Astrocyte of the spinal cord (primary cell): ENCODE data around the gene KLF16.
"Not testable (repeated sequence)": the region's sequence is repeated elsewhere in the genome, so short reads cannot be mapped to it uniquely, and the experiment has no call there.

Source experiments
- DNase-seq: peaks from one replicate; pipeline ENCODE4 v3.0.0; 2011; ENCODE audit warnings: low read depth, low spot score
- H3K4me3 ChIP-seq: 2 replicates; pipeline ENCODE4 v1.5.1; 2011; ENCODE audit warnings: low read depth, mild to moderate bottlenecking, low read length, moderate library complexity
- CTCF ChIP-seq: IDR thresholded peaks from 2 replicates; pipeline ENCODE4 v1.5.1; 2012; ENCODE audit warnings: low read depth, mild to moderate bottlenecking, low read length, inconsistent platforms
- in situ Hi-C: cut with HindIII; loops from 2 replicates; pipeline ENCODE4 v1.10.0; 2017; ENCODE audit warnings: low sequenced_read_pairs

Gene KLF16

DNA sequence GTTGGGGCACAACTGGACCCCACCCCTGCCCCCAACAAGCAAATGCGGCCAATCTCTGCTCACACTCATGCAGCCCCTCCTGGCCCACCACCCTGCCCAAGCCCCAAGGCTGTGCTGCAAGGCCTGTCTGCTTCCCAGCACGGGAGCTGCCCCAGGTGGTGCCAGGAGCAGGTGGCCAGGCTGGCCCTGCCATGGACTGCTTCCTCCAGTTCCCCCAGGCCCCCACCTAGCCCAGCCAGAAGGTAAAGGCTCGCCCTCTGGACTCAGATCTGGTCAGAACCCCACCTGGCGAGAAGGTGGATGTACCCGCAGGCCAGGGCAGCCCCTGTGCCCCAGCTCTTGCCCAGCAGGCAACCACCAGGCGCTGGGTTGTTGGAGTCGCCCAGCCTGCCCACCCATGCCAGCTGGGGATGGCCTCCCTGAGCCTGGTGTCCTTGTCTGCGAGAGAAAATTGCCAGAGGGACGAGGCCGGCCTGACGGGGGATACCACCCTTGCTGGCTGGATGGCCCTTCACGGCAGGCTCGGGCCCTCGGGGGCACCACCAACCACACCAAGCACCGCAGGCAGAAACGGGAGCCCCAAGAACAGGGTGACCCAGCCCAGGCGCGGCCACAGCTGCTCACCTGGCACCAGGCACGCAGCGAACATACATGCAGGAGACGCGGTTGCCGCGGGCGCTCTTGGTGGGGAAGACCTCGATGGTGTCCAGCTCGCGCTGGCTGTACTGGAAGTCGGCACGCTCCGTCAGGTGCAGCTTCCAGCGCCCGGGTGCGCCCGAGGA is 17.4 kb upstream of the KLF16 start:
- in situ Hi-C loops: no loop called here
- no peak for DNase-seq
- no peak overlapping the region for H3K4me3 ChIP-seq
- no peak for TF ChIP-seq CTCF

DNA sequence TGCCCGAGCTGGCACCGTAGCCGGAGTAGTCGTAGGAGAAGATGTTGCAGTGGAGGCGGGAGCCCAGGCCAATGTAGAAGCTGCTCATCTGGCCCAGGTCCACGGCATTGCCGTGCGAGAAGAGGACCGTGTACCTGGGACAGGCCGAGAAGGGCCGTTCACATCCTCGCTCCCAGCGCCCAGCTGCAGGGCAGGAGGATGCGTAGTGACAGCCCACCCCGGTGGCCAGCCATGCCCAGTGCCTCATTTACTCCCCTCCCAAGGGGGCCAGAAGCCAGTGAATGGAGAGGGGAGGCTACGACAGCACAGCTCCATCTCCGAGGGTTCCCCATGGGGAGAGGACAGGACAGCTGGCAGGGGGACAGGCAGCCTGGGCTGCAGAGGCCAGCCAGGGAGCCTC is 16.6 kb upstream of the KLF16 start:
- DNase-seq, in situ Hi-C loops, H3K4me3 ChIP-seq: not testable (repeated sequence)

DNA sequence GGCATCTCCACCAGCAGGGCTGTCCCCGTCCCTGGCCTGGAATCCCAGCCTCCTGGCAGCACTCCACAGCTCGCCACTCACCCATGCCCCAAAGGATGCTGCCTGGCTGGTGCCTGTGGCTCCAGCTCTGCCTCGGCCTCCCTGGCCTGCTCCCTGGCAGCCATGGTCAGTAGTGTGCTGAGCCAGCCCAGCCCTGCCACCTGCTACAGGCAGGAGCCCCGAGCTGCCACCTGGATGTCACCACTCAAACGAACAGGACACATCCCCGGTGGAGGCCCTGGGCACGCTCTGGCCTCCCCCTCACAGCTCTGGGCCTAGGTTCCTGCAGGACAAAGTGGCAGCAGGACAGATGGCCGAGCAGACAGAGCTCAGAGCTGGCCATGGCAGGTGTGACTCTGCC is 15.2 kb upstream of the KLF16 start:
- H3K4me3 ChIP-seq, in situ Hi-C loops: not testable (repeated sequence)

DNA sequence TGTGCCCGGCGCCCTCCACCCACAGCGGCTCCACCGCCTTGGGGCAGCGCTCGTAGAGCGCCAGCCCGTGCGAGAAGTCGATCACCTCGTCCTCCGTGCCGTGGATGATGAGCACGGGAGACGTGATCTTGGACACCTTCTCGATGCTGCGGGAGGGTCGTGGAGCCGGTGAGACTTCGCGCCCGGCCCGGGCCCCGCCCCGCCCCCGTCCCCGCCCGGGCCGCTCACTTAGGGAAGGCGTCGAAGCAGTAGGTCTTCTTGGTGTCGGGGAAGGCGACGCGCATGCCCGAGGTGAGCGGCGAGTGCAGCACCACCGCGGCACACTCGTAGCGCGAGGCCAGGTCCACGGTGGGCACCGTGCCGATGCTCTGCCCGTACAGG is 13.9 kb upstream of the KLF16 start:
- in situ Hi-C loops, H3K4me3 ChIP-seq, DNase-seq: not testable (repeated sequence)

More for the DNA sequence above, 15.2 kb upstream of the KLF16 start:
- not testable (repeated sequence) for DNase-seq

DNA sequence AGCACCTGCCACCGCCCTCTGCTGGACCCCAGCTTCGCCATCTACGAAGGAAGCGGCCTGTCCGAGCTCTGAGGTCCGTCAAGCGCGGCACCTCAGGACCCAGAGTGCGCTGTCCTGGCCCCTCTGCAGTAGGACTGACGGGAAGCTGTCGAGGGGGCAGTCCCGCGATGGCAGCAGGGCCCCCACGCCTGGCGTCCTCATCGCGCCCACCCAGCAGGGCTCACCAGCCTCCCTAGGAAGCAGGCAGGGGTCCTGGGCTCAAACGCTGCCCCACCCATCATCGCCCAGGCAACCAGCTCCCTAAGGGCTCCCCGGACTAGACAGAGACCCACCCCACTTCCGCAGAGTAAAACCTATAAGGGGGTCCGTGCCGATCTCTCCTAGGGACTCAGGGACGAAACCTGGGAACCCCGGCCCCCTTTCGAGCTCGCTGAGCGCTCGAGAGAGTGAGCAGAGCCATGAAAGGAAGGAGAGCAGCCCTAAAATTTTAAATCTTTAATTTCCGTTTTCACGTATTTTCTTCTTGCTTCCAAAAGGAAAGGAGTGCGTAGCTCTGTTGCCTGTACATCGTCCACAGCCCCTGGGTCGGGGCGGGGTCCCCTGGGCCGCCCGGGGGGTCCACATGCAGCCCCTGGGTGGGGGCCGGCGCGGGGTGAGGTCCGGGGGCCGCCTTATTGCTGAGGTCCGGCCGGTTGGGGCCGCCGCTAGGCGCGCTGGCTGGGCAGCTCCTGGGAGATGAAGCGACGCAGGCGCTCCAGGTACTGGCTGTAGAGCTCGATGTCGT is 13.3 kb upstream of the KLF16 start:
- in situ Hi-C loops, DNase-seq: not testable (repeated sequence)
- H3K4me3 ChIP-seq: peak overlapping the region; percentile 86

GRCh38 chr19:1875646-1876495 is 12.5 kb upstream of the KLF16 start:
- H3K4me3 ChIP-seq: peak overlapping the region; percentile 86
- in situ Hi-C loops: no loop called here
- peak; percentile 87 for DNase-seq
- TF ChIP-seq CTCF: no peak

DNA sequence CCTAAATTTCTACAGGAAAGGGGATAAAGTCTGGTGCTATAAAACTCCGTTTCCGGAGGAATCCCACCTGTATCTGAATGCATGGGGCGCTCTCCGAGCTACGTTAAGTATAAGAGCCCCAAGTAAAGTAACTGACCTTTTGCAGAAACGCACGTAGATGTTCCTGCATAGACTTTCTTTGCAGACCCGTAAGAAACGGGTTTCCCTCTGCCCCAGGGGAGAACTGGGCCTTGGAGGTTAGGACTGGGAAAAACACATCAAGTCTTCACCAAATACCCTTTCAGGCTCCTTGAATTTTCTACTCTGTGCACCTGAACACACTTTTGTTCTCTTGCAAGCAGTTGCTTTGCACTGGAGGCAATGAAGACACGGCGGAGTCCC is 11.9 kb upstream of the KLF16 start:
- DNase-seq, in situ Hi-C loops: not testable (repeated sequence)
- H3K4me3 ChIP-seq: peak overlapping the region; percentile 86

- peak overlapping the region; percentile 86 for H3K4me3 ChIP-seq
- DNase-seq: no peak
- in situ Hi-C loops: no loop called here
- no peak for TF ChIP-seq CTCF
Measured at GRCh38 chr19:1874554-1875185, 11.3 kb upstream of the KLF16 start.
